SKM-1 treated with dmso at 0.1 percent for 144 hours (cell line): ENCODE results near the gene CTNNA2.

Experiments
- DNase-seq: peaks from one replicate; lab custom pipeline; 2025; ENCODE audit not compliant: unreplicated experiment; lab: John Stamatoyannopoulos, UW

Gene CTNNA2

DNA sequence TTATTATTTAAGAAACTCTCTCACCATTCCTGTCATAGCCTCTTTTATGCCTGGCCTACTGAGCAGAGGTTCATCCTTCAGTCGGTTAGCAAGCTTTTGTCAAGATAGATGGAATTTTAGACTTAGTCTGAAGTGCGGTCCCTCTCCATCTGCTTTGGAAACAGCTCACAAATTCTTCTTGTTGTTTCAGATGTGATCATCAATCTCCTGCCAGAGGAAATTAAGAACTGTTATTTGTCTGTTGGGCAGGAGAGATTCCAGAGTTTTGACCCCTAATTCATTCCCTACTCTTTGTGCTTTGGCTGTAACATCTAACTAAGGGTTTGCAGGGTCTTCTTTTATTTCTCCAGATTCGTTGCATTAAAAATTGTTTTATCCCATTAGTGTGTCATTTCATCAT lies 735.3 kb downstream of the CTNNA2 start:
- no peak for DNase-seq

GRCh38 chr2:80252294-80252986 lies 739.6 kb downstream of the CTNNA2 start:
- no peak for DNase-seq

DNA sequence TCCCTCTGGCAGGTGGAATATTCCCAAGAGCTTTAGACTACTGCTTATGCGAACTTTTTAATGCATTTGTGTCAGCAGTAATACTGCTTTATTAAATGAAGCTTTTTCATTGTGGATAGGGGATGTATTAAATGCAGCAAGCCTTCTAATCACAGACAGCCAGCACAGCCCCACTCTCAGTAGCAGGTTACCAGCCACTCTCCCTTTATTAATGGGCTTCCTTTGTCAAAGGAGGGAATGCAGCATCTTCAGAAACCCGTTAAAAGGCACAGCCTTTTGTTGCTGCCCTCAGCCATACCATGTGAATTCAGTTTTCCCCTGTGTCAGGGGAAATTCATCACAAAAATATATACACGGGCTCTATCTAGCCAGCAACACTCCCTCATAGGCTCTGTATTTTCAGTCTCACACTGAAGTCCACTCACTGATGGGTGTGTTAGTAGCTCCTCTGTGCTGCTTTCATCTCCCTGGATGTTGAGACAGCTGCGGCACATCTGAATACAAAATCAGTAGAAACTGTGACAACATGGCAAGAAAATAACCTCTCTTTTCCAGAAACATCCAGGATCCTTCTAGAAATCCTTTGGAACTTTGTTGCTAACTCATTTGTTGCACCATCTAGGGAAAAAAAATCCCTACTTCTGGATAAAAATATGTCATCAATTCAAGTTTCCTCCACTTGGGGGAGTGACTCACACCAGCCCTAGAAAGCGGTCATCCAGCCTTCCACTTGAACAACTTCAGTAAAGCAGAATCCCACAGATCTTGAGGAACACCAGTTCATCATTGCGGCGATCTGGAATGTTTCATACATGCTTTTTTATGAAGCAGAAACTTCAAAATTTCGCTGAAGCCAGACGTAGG lies 743.3 kb downstream of the CTNNA2 start:
- no peak for DNase-seq

DNA sequence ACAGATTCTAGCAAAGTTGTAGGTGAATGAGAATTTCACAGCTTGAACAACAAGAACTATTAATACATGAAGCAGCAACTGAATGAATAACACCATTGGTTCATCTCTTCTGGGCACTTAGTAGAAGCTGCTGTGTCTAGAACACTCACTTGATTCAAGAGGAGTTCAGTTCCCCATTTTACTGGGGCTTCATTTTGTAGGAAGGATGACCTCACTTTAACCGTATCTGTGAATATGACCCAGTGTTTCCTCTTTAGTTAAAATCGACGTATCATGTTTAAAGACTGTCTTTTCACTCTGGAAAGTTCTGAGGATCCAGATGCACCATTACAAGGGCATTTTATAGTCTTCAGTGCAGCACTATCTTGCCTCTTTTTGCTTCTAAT lies 743.9 kb downstream of the CTNNA2 start:
- peak; percentile 44 for DNase-seq

GRCh38 chr2:80257450-80257849 lies 744.6 kb downstream of the CTNNA2 start:
- DNase-seq, result no peak

GRCh38 chr2:80258341-80258740 lies 745.5 kb downstream of the CTNNA2 start:
- no peak for DNase-seq

DNA sequence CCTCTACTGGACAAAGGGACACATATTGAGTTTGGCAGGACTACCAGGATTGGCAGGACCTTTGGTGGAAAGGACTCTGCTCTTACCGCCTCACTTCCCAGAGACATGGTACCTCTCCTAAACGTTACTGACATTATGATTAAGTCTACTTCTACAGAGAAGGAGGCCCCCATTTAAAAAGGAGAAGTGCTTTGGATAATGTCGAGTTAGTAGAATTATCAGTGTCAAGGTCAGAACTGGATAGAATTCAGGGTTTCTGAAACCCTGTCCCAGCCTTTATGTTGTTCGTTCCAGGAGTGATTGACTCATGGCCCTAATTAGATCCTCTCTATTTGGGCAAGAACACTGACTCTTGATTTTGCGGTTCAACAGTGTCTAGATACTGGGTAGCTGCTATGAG lies 745.9 kb downstream of the CTNNA2 start:
- no peak for DNase-seq

DNA sequence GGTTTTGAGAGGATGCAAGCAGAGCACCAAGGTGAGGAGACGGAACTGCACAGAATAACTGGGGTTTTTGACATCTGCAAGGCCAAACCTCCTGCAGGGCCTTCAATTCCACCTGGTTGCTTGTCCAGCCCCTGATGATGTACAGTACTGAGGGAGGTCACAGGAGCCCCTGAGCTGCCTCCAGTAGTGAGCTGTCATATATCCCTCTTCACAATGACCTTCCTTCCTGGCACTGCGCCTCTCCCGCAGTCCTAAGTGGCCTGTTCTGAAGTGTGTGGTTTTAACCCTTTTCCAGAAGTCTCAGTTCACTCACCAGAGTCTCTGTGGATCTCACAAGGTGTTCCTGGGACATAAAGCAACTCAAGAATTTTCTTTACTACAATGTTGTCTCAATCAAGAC lies 746.4 kb downstream of the CTNNA2 start:
- DNase-seq, result no peak

DNA sequence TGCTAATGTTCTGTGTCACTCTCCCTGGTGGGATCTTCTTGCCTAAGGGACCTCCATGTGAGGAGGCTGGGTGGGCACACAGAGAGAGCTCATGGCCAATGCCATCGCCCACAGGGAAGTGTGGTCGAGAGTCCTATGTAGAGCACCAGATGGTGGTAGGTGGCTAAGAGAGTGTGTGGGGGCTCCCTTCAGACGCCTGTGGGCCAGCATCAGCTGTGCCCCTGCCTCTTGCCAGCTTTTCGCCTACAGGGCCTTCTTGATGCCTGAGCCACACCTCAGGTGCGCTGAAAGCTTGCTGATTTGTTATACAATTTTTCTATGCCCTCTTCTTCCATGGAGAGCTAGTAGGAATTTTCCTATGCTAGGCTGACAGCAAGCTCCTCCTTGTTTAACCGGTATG lies 753.4 kb downstream of the CTNNA2 start:
- DNase-seq, result no peak

- no peak for DNase-seq
These were observed 757.0 kb downstream of the CTNNA2 start for GRCh38 chr2:80269806-80270205.

DNA sequence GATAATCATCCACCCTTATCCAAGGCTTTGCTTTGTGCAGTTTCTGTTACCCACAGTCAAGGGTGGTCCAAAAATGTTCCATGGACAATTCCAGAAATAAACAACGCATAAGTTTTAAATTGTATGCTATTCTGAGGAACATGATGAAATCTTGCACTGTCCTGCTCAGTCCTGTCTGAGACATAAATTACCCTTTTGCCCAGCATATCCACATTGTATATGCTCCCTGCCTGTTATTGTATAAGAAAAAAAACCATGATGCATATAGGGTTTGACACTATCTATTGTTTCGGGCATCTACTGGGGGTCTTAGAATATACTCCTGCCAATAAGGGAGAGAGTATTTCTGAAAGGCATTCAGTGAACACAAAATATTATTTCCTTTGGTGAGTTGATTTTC lies 767.7 kb downstream of the CTNNA2 start:
- no peak for DNase-seq

GRCh38 chr2:80281049-80281448 lies 768.2 kb downstream of the CTNNA2 start:
- no peak for DNase-seq

GRCh38 chr2:80288576-80288975 lies 775.7 kb downstream of the CTNNA2 start:
- DNase-seq, result no peak

DNA sequence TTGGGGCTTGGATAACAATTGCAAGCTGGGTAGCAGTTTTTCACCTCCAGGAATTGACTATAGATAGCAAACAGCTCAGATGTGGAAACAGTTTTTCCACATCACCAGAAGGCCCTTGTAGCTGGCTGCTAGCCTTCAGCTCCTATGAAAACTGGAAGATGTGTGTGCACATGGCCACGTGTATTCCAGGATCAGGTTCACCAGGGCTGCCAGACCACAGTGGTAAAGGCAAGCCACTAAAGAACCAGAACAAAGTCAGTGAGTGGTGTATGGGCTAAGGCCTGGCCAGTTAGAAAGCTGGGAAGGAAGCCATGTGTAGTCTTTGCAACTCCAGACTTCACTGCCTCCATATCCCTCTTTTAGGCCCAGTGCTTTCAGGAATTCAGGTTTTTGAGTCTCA lies 778.8 kb downstream of the CTNNA2 start:
- no peak for DNase-seq

- DNase-seq, result no peak
These were observed 779.6 kb downstream of the CTNNA2 start for GRCh38 chr2:80292474-80292873.

DNA sequence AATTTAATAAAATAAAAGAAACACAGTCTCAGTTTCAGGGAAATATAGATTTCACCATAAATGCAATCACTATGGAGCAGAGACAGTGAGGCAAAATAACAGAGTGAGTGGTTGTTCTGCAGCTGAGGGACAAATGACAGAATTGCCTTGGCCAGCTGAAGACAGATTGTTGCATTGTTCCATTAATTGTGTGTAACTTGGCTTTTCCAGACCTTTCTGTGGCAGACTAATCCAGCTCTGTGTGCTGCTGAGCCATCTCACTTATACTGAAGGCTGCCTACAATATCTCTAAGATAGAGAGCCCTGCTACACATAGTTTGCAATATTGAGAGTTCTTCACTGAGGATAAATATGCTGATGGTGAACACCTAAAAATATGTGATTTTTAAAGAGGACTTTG lies 780.2 kb downstream of the CTNNA2 start:
- DNase-seq, result no peak

DNA sequence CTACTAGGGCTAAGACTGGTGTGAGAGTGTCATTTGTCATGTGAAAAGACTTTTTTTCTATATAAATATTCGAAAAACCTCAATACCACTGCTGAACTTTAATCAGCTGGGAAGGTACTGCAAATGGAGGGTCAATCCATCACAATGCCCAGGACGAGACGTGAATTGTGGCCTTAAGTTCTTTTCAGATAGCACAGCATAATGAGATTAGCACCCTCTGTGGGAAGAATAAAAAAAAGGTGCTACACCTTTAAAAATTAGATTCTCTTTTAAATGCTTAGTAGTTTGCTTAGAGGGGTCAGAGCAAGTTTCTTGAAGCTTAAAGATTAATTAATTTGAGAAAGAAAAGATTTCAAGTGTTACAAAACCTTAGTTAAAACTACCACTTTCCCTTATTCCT lies 786.1 kb downstream of the CTNNA2 start:
- no peak for DNase-seq

- DNase-seq, result no peak
These were observed 786.8 kb downstream of the CTNNA2 start for GRCh38 chr2:80299661-80300060.

DNA sequence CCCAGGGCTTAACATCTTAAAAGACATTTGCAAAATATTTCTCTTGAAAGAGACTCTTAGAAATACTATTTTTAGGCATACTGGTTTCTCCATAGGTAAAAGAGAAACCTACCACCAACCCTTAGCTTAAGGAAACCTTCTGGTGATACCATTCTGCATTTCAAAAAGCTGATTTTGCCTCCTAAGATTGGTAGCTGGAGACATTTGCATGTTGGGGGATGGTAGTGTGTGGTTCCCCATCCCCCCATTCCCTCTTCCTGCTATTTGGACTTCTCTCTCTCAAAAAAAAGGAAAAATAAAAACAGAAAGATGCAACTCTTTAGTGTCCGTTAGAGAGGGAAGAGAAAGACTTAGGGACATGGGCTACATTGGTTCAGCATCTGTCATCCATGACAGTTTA lies 787.5 kb downstream of the CTNNA2 start:
- no peak for DNase-seq

DNA sequence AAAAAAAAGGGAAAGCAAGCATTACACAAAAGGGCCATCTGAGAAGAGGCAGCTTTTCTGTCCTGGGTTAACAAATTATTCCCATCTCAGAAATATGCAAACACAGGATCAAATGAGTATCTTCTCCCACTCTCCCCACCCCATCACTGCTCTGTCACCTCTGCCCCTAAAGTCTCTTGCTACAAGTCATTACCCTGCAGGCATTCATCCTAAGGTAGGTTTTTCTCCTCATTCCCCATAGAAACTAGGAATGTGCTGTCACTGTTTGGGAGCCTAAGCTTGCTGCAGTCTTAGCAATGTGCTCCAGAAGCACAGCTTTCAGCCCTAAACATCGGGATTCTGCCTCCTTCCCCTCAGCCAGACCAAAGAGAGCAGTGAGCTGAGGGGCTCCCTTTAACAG lies 788.1 kb downstream of the CTNNA2 start:
- no peak for DNase-seq

DNA sequence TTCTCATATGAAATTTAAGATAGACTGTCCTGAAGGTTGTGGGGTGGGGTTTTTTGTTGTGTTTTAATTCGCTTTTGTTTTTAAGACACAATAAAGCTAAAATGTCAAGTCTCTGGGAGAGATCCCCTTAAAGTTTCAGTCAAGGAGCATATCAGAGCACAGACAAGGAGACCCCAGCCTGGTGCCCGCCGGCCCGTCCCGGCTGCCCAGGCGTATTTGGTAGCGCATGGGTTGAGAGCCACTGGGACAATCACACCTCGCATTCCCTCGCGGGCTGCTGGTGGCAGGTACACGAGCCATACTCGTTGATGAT lies 789.1 kb downstream of the CTNNA2 start:
- DNase-seq, result no peak

GRCh38 chr2:80302314-80303005 lies 789.6 kb downstream of the CTNNA2 start:
- DNase-seq, result no peak
